Cardiac muscle cell (in vitro differentiated cells and primary cell): ENCODE results near the gene LRRC58. TPM values are rescaled to one million over a fixed set of nuclear protein-coding genes. Genes with fewer than 3 reads are reported as not detected.
A peak's percentile ranks its signal among the peaks of the same experiment; 100 is the strongest.

Experiments
- DNase-seq, 2 donors: peaks; one replicate each; pipeline versions ENCODE4 v3.0.0 to v3.0.0-alpha.2; 2010 to 2017; ENCODE audit warnings: low read depth in 1 of 2, low spot score in 1 of 2
- H3K27ac ChIP-seq: fragments of 200-600 bp; sonication (generic); 2 replicates; pipeline ENCODE4 v1.5.1; 2016
- H3K27me3 ChIP-seq: fragments of 200-600 bp; sonication (generic); 2 replicates; pipeline ENCODE4 v1.6.0; 2016; ENCODE audit warnings: control low read depth
- H3K36me3 ChIP-seq: fragments of 200-600 bp; sonication (generic); 2 replicates; pipeline ENCODE4 v1.5.1; 2016; ENCODE audit warnings: control low read depth
- H3K4me1 ChIP-seq: fragments of 200-600 bp; sonication (generic); 2 replicates; pipeline ENCODE4 v1.8.1; 2017; ENCODE audit warnings: low read depth, mild to moderate bottlenecking, mixed run types
- H3K4me3 ChIP-seq: fragments of 200-600 bp; sonication (generic); 2 replicates; pipeline ENCODE4 v1.5.1; 2016; ENCODE audit warnings: mild to moderate bottlenecking
- H3K9me3 ChIP-seq: fragments of 200-600 bp; sonication (generic); 2 replicates; pipeline ENCODE4 v1.5.1; 2017; ENCODE audit warnings: low read depth, mild to moderate bottlenecking, control low read depth
- CTCF ChIP-seq: IDR thresholded peaks from 2 replicates; pipeline ENCODE4 v1.5.1; 2012; ENCODE audit warnings: low read depth, mild to moderate bottlenecking, low read length
- polyA plus RNA-seq: library from polyadenylated mRNA; unstranded; fragments of >200 nt; fragmentation: Nextera tagmentation; extraction: Ambion mirVana; gene quantifications from 2 replicates; pipeline ENCODE4 v1.2.1, GENCODE V29; 2016
- total RNA-seq: library from RNA; depleted of rRNA; stranded (reverse); fragments of >200 nt; gene quantifications from 2 replicates; pipeline ENCODE4 v1.2.3, GENCODE V29; 2016

The LRRC58 gene
- total and polyA plus RNA-seq, 2 experiments from 2014 or later: 7.0 to 14.1 TPM

GRCh38 chr3:120311863-120312794 is 37.0 kb downstream of the LRRC58 start:
- Histone ChIP-seq H3K27ac (no peak overlapping the region), H3K27me3 (no peaks in the 10 kb centered on the region), H3K4me3 (no peak overlapping the region), H3K4me1 (no peaks in the 10 kb centered on the region), H3K9me3 (no peaks in the 10 kb centered on the region), H3K36me3 (no peaks in the 10 kb centered on the region)
- DNase-seq: no peak
- TF ChIP-seq CTCF: no peak

DNA sequence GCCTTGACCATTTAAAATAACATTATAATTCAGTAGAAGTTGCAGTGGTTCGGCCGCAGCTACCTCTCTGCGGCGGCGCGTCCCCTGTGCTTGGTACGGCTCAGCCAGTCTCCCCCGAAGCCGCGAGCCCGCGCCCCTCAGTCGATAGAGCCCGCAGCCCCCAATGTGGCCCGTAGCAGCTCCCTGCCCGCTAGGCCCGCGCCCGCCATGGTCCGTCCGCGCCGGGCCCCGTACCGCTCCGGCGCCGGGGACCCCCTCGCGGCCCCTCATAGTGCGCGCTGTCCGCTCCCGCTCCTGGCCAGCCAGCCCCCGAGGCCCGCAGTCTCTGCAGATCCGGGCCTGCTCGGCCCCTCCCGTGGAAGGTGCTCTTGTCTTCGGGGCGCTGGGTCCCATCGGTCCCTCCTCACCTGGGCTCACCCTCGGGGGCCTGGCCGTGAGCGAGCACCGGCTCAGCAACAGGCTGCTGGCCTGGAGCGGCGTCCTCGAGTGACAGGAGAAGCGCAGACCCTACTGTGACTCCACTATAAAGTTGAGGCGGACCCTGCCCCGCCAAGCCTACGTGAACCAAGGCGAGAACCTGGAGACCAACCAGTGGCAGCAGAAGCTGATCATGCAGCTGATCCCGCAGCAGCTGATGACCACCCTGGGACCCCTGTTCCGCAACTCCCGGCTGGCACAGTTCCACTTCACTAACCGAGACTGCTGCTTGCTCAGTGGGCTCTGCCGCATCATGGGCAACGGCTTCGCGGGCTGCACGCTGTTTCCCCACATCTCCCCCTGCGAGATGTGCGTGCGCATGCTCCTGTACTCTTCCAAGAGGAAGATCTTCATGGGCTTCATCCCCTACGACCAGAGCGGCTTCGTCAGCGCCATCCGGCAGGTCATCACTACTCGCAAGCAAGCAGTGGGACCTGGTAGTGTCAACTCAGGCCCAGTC is 42.4 kb downstream of the LRRC58 start:
- H3K4me3 ChIP-seq: no peak overlapping the region
- no peaks in the 10 kb centered on the region for H3K36me3 ChIP-seq
- H3K4me1 ChIP-seq: no peaks in the 10 kb centered on the region
- no peaks in the 10 kb centered on the region for H3K27me3 ChIP-seq
- H3K9me3 ChIP-seq: no peaks in the 10 kb centered on the region
- no peak for DNase-seq
- TF ChIP-seq CTCF: no peak
- no peak overlapping the region for H3K27ac ChIP-seq

DNA sequence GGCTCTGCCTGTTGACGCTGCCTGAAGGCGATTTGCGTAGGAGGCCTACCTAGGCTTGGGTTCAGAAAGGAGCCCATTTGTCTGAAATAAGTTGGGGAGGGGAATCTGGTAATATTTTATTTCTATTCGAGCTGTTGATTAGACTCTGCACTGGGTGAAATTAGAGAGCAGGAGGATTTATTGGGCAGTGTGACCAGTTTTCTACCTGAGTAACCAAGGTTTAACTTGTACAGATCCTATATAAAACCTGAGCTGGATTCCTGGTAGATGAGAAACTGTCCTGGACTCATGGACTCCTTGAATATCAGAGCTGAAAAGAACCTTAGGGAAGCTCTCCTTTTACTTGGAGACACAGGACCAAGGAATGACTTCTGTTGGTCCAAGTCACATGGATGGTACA is 44.5 kb downstream of the LRRC58 start:
- no peak for DNase-seq
- Histone ChIP-seq H3K36me3 (no peaks in the 10 kb centered on the region), H3K4me1 (no peaks in the 10 kb centered on the region), H3K4me3 (no peak overlapping the region), H3K9me3 (no peaks in the 10 kb centered on the region), H3K27me3 (no peaks in the 10 kb centered on the region), H3K27ac (no peak overlapping the region)
- no peak for TF ChIP-seq CTCF

- Histone ChIP-seq H3K27ac (no peak overlapping the region), H3K27me3 (no peaks in the 10 kb centered on the region)
- TF ChIP-seq CTCF: no peak
Measured at GRCh38 chr3:120302361-120302760, 46.8 kb downstream of the LRRC58 start.

GRCh38 chr3:120300971-120301370 is 48.2 kb downstream of the LRRC58 start:
- no peaks in the 10 kb centered on the region for H3K9me3 ChIP-seq
- DNase-seq: peak in 1 of 2 donors; percentile 6
- no peak overlapping the region for H3K4me3 ChIP-seq
- no peaks in the 10 kb centered on the region for H3K36me3 ChIP-seq
- H3K4me1 ChIP-seq: no peaks in the 10 kb centered on the region
- H3K27ac ChIP-seq: no peak overlapping the region
- no peaks in the 10 kb centered on the region for H3K27me3 ChIP-seq
- TF ChIP-seq CTCF: no peak

More at GRCh38 chr3:120302361-120302760, 46.8 kb downstream of the LRRC58 start:
- Histone ChIP-seq H3K4me1 (no peaks in the 10 kb centered on the region), H3K4me3 (no peak overlapping the region), H3K9me3 (no peaks in the 10 kb centered on the region), H3K36me3 (no peaks in the 10 kb centered on the region)
- DNase-seq: peak in 1 of 2 donors; percentile 64
